ENCODE data around the gene LYPD3. TPM values are rescaled to one million over a fixed set of nuclear protein-coding genes. Genes with fewer than 3 reads are reported as not detected.

Gene LYPD3
- total RNA-seq, 3 donors from 2014 or later (not counting 1 experiment from before 2014, with no cell fraction given) = 1.3 to 2.4 (median 1.7) TPM

GRCh38 chr19:43422000-43422688 is 43.3 kb downstream of the LYPD3 start:
- H3K27ac Mint-ChIP-seq = no peak overlapping the region
- no peaks in the 10 kb centered on the region for H3K36me3 Mint-ChIP-seq
- WGBS (ENCODE audit: insufficient coverage) = 90% methylated on average over 2 of the region's 2 CpGs
- no peaks in the 10 kb centered on the region for H3K9me3 Mint-ChIP-seq
- H3K4me1 ChIP-seq (ENCODE audit: control insufficient read depth, insufficient read depth, low read length) = no peaks in the 10 kb centered on the region
- no peak overlapping the region for H3K4me3 ChIP-seq (ENCODE audit: low read length)
- no peak for ATAC-seq
- peaks cover 0 to 10% of the 10 kb centered on the region in 2 donors for H3K4me1 Mint-ChIP-seq
- TF ChIP-seq, protein P1, sequence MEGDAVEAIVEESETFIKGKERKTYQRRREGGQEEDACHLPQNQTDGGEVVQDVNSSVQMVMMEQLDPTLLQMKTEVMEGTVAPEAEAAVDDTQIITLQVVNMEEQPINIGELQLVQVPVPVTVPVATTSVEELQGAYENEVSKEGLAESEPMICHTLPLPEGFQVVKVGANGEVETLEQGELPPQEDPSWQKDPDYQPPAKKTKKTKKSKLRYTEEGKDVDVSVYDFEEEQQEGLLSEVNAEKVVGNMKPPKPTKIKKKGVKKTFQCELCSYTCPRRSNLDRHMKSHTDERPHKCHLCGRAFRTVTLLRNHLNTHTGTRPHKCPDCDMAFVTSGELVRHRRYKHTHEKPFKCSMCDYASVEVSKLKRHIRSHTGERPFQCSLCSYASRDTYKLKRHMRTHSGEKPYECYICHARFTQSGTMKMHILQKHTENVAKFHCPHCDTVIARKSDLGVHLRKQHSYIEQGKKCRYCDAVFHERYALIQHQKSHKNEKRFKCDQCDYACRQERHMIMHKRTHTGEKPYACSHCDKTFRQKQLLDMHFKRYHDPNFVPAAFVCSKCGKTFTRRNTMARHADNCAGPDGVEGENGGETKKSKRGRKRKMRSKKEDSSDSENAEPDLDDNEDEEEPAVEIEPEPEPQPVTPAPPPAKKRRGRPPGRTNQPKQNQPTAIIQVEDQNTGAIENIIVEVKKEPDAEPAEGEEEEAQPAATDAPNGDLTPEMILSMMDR (IDR thresholded peaks at IDR 0.05) = no peak
- no peaks in the 10 kb centered on the region for H3K36me3 ChIP-seq (ENCODE audit: control insufficient read depth, insufficient read depth, low read length)
- H3K27ac ChIP-seq (ENCODE audit: low read length) = no peak overlapping the region
- no peak for DNase-seq
- H3K4me3 Mint-ChIP-seq = no peak overlapping the region
- intact Hi-C loops (cut with micrococcal nuclease) = no loop called here
- H3K27me3 Mint-ChIP-seq (ENCODE audit: low read depth in 2 of 2) = peaks cover 0 to 3% of the 10 kb centered on the region in 2 donors
- H3K9me3 ChIP-seq (ENCODE audit: control insufficient read depth, insufficient read depth, low read length) = no peaks in the 10 kb centered on the region
- no peaks in the 10 kb centered on the region for H3K27me3 ChIP-seq (ENCODE audit: control insufficient read depth, insufficient read depth, low read length)

- Histone ChIP-seq H3K4me1 (ENCODE audit: control insufficient read depth, insufficient read depth, low read length) (no peaks in the 10 kb centered on the region), H3K36me3 (ENCODE audit: control insufficient read depth, insufficient read depth, low read length) (no peaks in the 10 kb centered on the region), H3K9me3 (ENCODE audit: control insufficient read depth, insufficient read depth, low read length) (no peaks in the 10 kb centered on the region), H3K4me3 (ENCODE audit: low read length) (no peak overlapping the region), H3K27me3 (ENCODE audit: control insufficient read depth, insufficient read depth, low read length) (no peaks in the 10 kb centered on the region), H3K27ac (ENCODE audit: low read length) (no peak overlapping the region)
- TF ChIP-seq, protein P1 (IDR thresholded peaks at IDR 0.05) = no peak
- ATAC-seq (no peak), DNase-seq (no peak)
- no peaks in the 10 kb centered on the region for H3K9me3 Mint-ChIP-seq
- no peak overlapping the region for H3K27ac Mint-ChIP-seq
- intact Hi-C loops (cut with micrococcal nuclease) = no loop called here
- no peaks in the 10 kb centered on the region for H3K36me3 Mint-ChIP-seq
- 89% methylated on average over 6 of the region's 6 CpGs for WGBS (ENCODE audit: insufficient coverage)
- H3K27me3 Mint-ChIP-seq (ENCODE audit: low read depth in 2 of 2) = peaks cover 0 to 3% of the 10 kb centered on the region in 2 donors
- H3K4me1 Mint-ChIP-seq = peaks cover 0 to 10% of the 10 kb centered on the region in 2 donors
- H3K4me3 Mint-ChIP-seq = no peak overlapping the region
Measured at GRCh38 chr19:43420954-43421353, 44.5 kb downstream of the LYPD3 start.

- Mint-ChIP-seq H3K27ac (no peak overlapping the region), H3K9me3 (no peaks in the 10 kb centered on the region), H3K4me3 (no peak overlapping the region), H3K4me1 (no peaks in the 10 kb centered on the region), H3K36me3 (no peaks in the 10 kb centered on the region), H3K27me3 (ENCODE audit: low read depth in 2 of 2) (peaks cover 0 to 2% of the 10 kb centered on the region in 2 donors)
- 63% methylated on average over 4 of the region's 4 CpGs for WGBS (ENCODE audit: insufficient coverage)
- H3K36me3 ChIP-seq (ENCODE audit: control insufficient read depth, insufficient read depth, low read length) = no peaks in the 10 kb centered on the region
- DNase-seq = no peak
- intact Hi-C loops (cut with micrococcal nuclease) = no loop called here
- no peaks in the 10 kb centered on the region for H3K4me1 ChIP-seq (ENCODE audit: control insufficient read depth, insufficient read depth, low read length)
- H3K9me3 ChIP-seq (ENCODE audit: control insufficient read depth, insufficient read depth, low read length) = no peaks in the 10 kb centered on the region
- no peak overlapping the region for H3K4me3 ChIP-seq (ENCODE audit: low read length)
- H3K27me3 ChIP-seq (ENCODE audit: control insufficient read depth, insufficient read depth, low read length) = no peaks in the 10 kb centered on the region
- no peak for ATAC-seq
- H3K27ac ChIP-seq (ENCODE audit: low read length) = no peak overlapping the region
- TF ChIP-seq, protein P1 (IDR thresholded peaks at IDR 0.05) = no peak
Measured at GRCh38 chr19:43416951-43417623, 48.3 kb downstream of the LYPD3 start.
